ENCODE measurements around the gene MACROH2A1.

MACROH2A1 gene

GRCh38 chr5:135397084-135397483, 1.9 kb downstream of the MACROH2A1 start:
- no peak for DNase-seq (ENCODE audit: low read depth in 2 of 2)

GRCh38 chr5:135396459-135397055, 2.5 kb downstream of the MACROH2A1 start:
- DNase-seq (ENCODE audit: low read depth in 2 of 2) = no peak

- DNase-seq (ENCODE audit: low read depth in 2 of 2) = no peak
Measured at GRCh38 chr5:135395866-135396265, 3.2 kb downstream of the MACROH2A1 start.

GRCh38 chr5:135395451-135395850, 3.6 kb downstream of the MACROH2A1 start:
- no peak for DNase-seq (ENCODE audit: low read depth in 2 of 2)

- no peak for DNase-seq (ENCODE audit: low read depth in 2 of 2)
Measured at GRCh38 chr5:135394095-135394494, 4.9 kb downstream of the MACROH2A1 start.

- DNase-seq (ENCODE audit: low read depth in 2 of 2) = no peak
Measured at GRCh38 chr5:135393691-135394090, 5.3 kb downstream of the MACROH2A1 start.

GRCh38 chr5:135393229-135393628, 5.8 kb downstream of the MACROH2A1 start:
- no peak for DNase-seq (ENCODE audit: low read depth in 2 of 2)

GRCh38 chr5:135392256-135392655, 6.8 kb downstream of the MACROH2A1 start:
- no peak for DNase-seq (ENCODE audit: low read depth in 2 of 2)

- DNase-seq (ENCODE audit: low read depth in 2 of 2) = no peak
Measured at GRCh38 chr5:135391869-135392255, 7.2 kb downstream of the MACROH2A1 start.

GRCh38 chr5:135391116-135391868, 7.7 kb downstream of the MACROH2A1 start:
- DNase-seq (ENCODE audit: low read depth in 2 of 2) = no peak

- DNase-seq (ENCODE audit: low read depth in 2 of 2) = no peak
Measured at GRCh38 chr5:135388860-135389435, 10.1 kb downstream of the MACROH2A1 start.

- no peak for DNase-seq (ENCODE audit: low read depth in 2 of 2)
Measured at GRCh38 chr5:135387629-135387960, 11.4 kb downstream of the MACROH2A1 start.

- DNase-seq (ENCODE audit: low read depth in 2 of 2) = no peak
Measured at GRCh38 chr5:135386886-135387628, 12.0 kb downstream of the MACROH2A1 start.

- no peak for DNase-seq (ENCODE audit: low read depth in 2 of 2)
Measured at GRCh38 chr5:135386096-135386495, 12.9 kb downstream of the MACROH2A1 start.

GRCh38 chr5:135385576-135385975, 13.5 kb downstream of the MACROH2A1 start:
- DNase-seq (ENCODE audit: low read depth in 2 of 2) = no peak

- DNase-seq (ENCODE audit: low read depth in 2 of 2) = no peak
Measured at GRCh38 chr5:135384898-135385297, 14.1 kb downstream of the MACROH2A1 start.

GRCh38 chr5:135383803-135384495, 15.1 kb downstream of the MACROH2A1 start:
- DNase-seq (ENCODE audit: low read depth in 2 of 2) = no peak

- no peak for DNase-seq (ENCODE audit: low read depth in 2 of 2)
Measured at GRCh38 chr5:135382981-135383380, 16.1 kb downstream of the MACROH2A1 start.

- no peak for DNase-seq (ENCODE audit: low read depth in 2 of 2)
Measured at GRCh38 chr5:135382106-135382790, 16.8 kb downstream of the MACROH2A1 start.

- no peak for DNase-seq (ENCODE audit: low read depth in 2 of 2)
Measured at GRCh38 chr5:135379046-135379654, 19.9 kb downstream of the MACROH2A1 start.

Data from stimulated activated CD4-positive, alpha-beta T cell treated with anti-CD3 and anti-CD28 coated beads, Interleukin-12 subunit alpha, Interleukin-12 subunit beta, amount 100 ng/mL, for 24 hours (primary cell).